Gastroesophageal sphincter (tissue), 4 donors: Measurements from ENCODE around the gene CPAMD8. TPM values are rescaled to one million over a fixed set of nuclear protein-coding genes. Genes with fewer than 3 reads are reported as not detected.
"Not testable (repeated sequence)": the region's sequence is repeated elsewhere in the genome, so short reads cannot be mapped to it uniquely, and the experiment has no call there.

Source experiments
- ATAC-seq: fragments of 150-250 bp; one replicate; pipeline ENCODE4 v1.9.1; 2016; ENCODE audit warnings: mild to moderate bottlenecking, moderate library complexity
- H3K27ac ChIP-seq, 4 donors: fragments of 200-600 bp; sonication (generic) in 3 of 4; 1 replicate in 3 of 4; 2 replicates in 1 of 4; pipeline ENCODE4 v1.5.1; 2016 to 2019
- H3K27me3 ChIP-seq: fragments of 200-600 bp; sonication (generic); one replicate; pipeline ENCODE4 v1.5.1; 2019
- H3K36me3 ChIP-seq, 2 donors: fragments of 200-600 bp; sonication (generic); one replicate each; pipeline ENCODE4 v1.5.1; 2019; ENCODE audit warnings: control low read depth in 1 of 2
- H3K4me1 ChIP-seq, 3 donors: fragments of 200-600 bp; sonication (generic); 1 replicate in 2 of 3; 2 replicates in 1 of 3; pipeline ENCODE4 v1.5.1; 2016 to 2019; ENCODE audit warnings: control low read depth in 2 of 3
- H3K4me3 ChIP-seq, 2 donors: fragments of 200-600 bp; sonication (generic); one replicate each; pipeline ENCODE4 v1.5.1; 2019; ENCODE audit warnings: mild to moderate bottlenecking in 1 of 2, moderate library complexity in 1 of 2
- H3K9me3 ChIP-seq, 3 donors: fragments of 200-600 bp; sonication (generic); one replicate each; pipeline ENCODE4 v1.5.1; 2017 to 2019; ENCODE audit warnings: control low read depth in 2 of 3
- EP300 ChIP-seq: sonication (generic); formaldehyde crosslinking; IDR thresholded peaks from one replicate; pipeline ENCODE4 v1.6.1; 2017; ENCODE audit warnings: antibody characterized with exemption, mild to moderate bottlenecking
- POLR2A ChIP-seq, 2 donors: fragments of 450-650 bp; IDR thresholded peaks; one replicate each; pipeline ENCODE4 v1.6.1; 2017; ENCODE audit warnings: antibody characterized with exemption in 2 of 2, mild to moderate bottlenecking in 2 of 2, moderate library complexity in 1 of 2
- POLR2AphosphoS5 ChIP-seq: sonication (generic); formaldehyde crosslinking; IDR thresholded peaks from one replicate; pipeline ENCODE4 v1.6.1; 2017; ENCODE audit warnings: antibody characterized with exemption
- WGBS, 2 donors: methylation state at CpG; one replicate each; pipeline ENCODE4 v1.1.5; 2018; ENCODE audit warnings: low coverage in 1 of 2; 5-methylcytosine and 5-hydroxymethylcytosine counted together
- total RNA-seq, 4 donors: library from RNA; depleted of rRNA; stranded (reverse); fragments of >200 nt; gene quantifications; one replicate each; pipeline ENCODE4 v1.1.0, GENCODE V29; 2016
- TF ChIP-seq, protein P1 (sequence below), 4 experiments: fragments of 200-600 bp in 2 of 4; fragments of 450-650 bp in 2 of 4; sonication (generic) in 1 of 4; IDR thresholded peaks; one replicate each; pipeline ENCODE4 v1.5.1; 2017 to 2019; ENCODE audit warnings: antibody characterized with exemption in 4 of 4, mild to moderate bottlenecking in 2 of 4, moderate library complexity in 2 of 4

Gene CPAMD8
- total RNA-seq, 4 donors from 2014 or later = 6.9 to 12.0 (median 9.2) TPM

DNA sequence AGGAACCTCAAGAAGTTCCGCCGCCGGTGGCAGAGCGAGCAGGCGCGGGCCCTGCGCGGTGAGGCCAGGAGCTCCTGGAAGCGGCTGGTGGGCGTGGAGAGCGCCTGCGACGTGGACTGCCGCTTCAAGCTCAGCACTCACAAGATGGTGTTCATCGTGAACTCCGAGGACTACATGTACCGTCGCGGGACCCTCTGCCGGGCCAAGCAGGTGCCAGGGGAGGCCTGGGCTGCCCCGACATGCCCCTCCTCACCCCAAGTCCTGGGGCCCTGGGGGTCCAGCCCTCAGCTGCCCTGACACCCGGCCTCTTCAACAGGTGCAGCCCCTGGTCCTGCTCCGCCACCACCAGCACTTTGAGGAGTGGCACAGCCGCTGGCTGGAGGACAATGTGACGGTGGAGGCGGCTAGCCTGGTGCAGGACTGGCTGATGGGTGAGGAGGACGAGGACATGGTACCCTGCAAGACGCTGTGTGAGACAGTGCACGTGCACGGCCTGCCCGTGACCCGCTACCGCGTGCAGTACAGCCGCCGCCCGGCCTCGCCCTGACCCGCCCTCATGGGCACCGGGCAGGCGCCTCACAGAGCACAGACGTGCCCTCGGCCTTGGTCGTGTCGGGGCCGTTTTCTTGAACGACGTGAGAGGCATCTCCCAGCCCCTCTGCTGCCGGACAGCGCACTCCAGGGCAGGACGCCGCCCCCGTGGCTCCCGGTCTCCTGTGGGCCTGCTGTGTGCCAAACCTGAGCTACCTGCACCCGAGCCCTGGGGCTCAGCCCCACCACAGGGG, 148.2 kb downstream of the CPAMD8 start:
- TF ChIP-seq EP300 = no peak
- no peak for TF ChIP-seq POLR2AphosphoS5
- no peak for TF ChIP-seq POLR2A (IDR thresholded peaks at IDR 0.05)
- ATAC-seq = no peak
- Histone ChIP-seq H3K27ac (no peak overlapping the region), H3K9me3 (peaks cover 0 to 24% (median 0%) of the 10 kb centered on the region in 3 donors), H3K27me3 (no peaks in the 10 kb centered on the region), H3K36me3 (peaks cover 0 to 59% of the 10 kb centered on the region in 2 donors), H3K4me3 (no peak overlapping the region), H3K4me1 (peaks cover 0 to 6% (median 0%) of the 10 kb centered on the region in 3 donors)
- 94% methylated on average over 17 of the region's 55 CpGs; no CpG with 5 or more reads in 1 of the 2 donors for WGBS, 2 donors

DNA sequence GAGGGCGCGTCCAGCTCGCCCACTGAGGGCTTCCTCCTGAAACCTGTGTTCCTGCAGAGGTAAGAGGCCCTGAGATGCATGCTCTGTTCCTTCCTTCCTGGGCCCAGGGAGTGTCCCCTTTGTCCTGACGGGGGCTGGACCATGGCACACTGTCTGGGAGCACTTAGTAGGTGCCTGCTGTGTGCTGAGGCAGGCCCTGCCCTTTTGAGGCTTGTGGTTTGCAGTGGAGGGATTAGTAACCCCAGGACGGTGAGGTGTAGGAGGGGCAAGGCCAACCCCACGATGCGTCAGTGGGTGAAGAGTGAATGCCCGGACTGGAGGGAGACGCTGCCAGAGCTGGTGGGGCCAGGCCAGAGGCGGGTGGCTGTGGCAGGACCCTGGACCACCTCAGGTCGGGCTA, 149.0 kb downstream of the CPAMD8 start:
- Histone ChIP-seq H3K36me3 (peaks cover 0 to 67% of the 10 kb centered on the region in 2 donors), H3K4me3 (no peak overlapping the region), H3K27me3 (no peaks in the 10 kb centered on the region), H3K4me1 (peaks cover 0 to 14% (median 0%) of the 10 kb centered on the region in 3 donors), H3K27ac (peak overlapping the region in 1 of 4 donors; percentile 1), H3K9me3 (peaks cover 0 to 17% (median 0%) of the 10 kb centered on the region in 3 donors)
- no peak for TF ChIP-seq EP300
- TF ChIP-seq, protein P1, sequence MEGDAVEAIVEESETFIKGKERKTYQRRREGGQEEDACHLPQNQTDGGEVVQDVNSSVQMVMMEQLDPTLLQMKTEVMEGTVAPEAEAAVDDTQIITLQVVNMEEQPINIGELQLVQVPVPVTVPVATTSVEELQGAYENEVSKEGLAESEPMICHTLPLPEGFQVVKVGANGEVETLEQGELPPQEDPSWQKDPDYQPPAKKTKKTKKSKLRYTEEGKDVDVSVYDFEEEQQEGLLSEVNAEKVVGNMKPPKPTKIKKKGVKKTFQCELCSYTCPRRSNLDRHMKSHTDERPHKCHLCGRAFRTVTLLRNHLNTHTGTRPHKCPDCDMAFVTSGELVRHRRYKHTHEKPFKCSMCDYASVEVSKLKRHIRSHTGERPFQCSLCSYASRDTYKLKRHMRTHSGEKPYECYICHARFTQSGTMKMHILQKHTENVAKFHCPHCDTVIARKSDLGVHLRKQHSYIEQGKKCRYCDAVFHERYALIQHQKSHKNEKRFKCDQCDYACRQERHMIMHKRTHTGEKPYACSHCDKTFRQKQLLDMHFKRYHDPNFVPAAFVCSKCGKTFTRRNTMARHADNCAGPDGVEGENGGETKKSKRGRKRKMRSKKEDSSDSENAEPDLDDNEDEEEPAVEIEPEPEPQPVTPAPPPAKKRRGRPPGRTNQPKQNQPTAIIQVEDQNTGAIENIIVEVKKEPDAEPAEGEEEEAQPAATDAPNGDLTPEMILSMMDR (IDR thresholded peaks at IDR 0.05) = no peak
- TF ChIP-seq POLR2A (IDR thresholded peaks at IDR 0.05) = no peak
- no peak for TF ChIP-seq POLR2AphosphoS5
- no peak for ATAC-seq
- WGBS, 2 donors = 88% methylated on average over 3 of the region's 11 CpGs; no CpG with 5 or more reads in 1 of the 2 donors

DNA sequence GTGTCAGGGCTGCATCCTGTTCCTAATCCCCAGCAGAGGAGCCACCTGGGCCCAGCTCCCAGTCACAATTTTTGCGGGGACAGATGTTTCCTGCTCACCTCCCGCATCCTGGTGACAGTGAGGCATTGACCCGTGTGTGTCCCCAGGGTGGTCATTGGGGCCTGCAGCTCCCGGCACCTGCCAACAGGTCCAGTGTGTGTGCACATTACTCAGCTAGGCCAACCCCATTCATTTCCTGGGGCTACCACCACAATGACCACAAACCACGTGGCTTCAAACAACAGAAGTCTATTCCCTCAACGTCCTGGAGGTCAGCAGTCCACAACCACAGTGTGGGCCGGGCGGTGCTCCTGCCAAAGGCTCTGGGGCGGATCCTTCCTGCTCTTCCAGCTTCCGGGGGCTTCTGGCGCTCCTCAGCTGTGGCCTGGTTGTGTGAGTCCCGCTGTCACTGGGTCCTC, 149.7 kb downstream of the CPAMD8 start:
- ATAC-seq = peak; percentile 43
- no CpG with 5 or more reads among the region's 12 CpGs for WGBS, 2 donors
- Histone ChIP-seq H3K27ac (peak overlapping the region in 1 of 4 donors; percentile 1), H3K36me3 (peaks cover 0 to 74% of the 10 kb centered on the region in 2 donors), H3K4me3 (no peak overlapping the region), H3K4me1 (peaks cover 0 to 14% (median 0%) of the 10 kb centered on the region in 3 donors), H3K27me3 (no peaks in the 10 kb centered on the region), H3K9me3 (peaks cover 0 to 11% (median 0%) of the 10 kb centered on the region in 3 donors)
- TF ChIP-seq POLR2A (IDR thresholded peaks at IDR 0.05) (no peak), EP300 (no peak), POLR2AphosphoS5 (peak; percentile 10)

DNA sequence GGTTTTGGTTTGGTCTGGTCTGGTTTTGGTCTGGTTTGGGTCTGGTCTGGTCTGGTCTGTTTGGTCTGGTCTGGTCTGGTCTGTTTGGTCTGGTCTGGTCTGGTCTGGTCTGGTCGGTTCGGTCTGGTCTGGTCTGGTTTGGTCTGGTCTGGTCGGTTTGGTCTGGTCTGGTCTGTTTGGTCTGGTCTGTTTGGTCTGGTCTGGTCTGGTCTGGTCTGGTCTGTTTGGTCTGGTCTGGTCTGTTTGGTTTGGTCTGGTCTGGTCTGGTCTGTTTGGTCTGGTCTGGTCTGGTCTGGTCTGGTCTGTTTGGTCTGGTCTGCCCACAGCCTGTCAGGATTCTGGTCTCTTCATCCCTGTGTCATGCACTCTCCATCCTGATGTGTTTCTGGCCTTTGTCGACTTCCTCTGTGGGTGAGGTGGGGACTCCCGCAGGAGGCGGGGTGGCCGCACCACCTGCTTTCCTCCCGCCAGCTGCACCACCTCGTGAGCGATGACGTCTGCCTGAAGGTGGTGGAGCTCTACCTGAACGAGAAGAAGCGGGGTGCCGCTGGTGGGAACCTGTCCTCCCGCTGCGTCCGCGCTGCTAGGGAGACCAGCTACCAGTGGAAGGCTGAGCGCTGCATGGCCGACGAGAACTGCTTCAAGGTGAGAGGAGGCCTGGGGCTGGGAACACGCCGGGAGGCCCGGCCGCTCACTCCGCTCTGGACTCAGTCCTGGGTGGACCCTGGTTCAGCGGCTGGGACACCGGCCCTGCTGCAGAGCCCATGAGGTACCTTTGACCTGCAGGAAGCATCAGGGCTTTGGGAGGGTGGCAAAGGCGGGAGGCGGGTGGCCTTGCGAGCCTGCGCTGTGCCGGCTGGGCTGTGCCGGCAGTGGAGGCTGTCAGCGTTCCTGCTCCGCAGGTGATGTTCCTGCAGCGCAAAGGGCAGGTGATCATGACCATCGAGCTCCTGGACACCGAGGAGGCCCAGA, 150.7 kb downstream of the CPAMD8 start:
- Histone ChIP-seq H3K4me3 (no peak overlapping the region), H3K4me1 (peaks cover 0 to 14% (median 0%) of the 10 kb centered on the region in 3 donors), H3K27ac (no peak overlapping the region), H3K27me3 (no peaks in the 10 kb centered on the region), H3K36me3 (peaks cover 0 to 82% of the 10 kb centered on the region in 2 donors), H3K9me3 (no peaks in the 10 kb centered on the region)
- TF ChIP-seq EP300 (no peak), POLR2AphosphoS5 (no peak), POLR2A (IDR thresholded peaks at IDR 0.05) (no peak)
- TF ChIP-seq, protein P1 (IDR thresholded peaks at IDR 0.05) = no peak
- ATAC-seq = no peak
- WGBS, 2 donors = no CpG with 5 or more reads among the region's 39 CpGs

DNA sequence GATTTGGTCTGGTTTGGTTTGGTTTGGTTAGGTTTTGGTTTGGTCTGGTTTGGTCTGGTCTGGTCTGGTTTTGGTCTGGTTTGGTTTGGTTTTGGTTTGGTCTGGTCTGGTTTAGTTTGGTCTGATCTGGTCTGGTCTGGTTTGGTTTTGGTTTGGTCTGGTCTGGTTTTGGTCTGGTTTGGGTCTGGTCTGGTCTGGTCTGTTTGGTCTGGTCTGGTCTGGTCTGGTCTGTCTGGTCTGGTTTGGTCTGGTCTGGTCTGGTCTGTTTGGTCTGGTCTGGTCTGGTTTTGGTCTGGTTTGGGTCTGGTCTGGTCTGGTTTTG, 151.7 kb downstream of the CPAMD8 start:
- Histone ChIP-seq H3K36me3 (peaks cover 0 to 82% of the 10 kb centered on the region in 2 donors), H3K4me1 (peaks cover 0 to 14% (median 0%) of the 10 kb centered on the region in 3 donors)
- not testable (repeated sequence) for H3K9me3 ChIP-seq, ATAC-seq, H3K4me3 ChIP-seq, H3K27me3 ChIP-seq, H3K27ac ChIP-seq
